ENCODE data around the gene C17orf75.

C17orf75 gene

GRCh38 chr17:32305049-32305448 lies 36.9 kb downstream of the C17orf75 start:
- no peak for DNase-seq (ENCODE audit: low spot score)

DNA sequence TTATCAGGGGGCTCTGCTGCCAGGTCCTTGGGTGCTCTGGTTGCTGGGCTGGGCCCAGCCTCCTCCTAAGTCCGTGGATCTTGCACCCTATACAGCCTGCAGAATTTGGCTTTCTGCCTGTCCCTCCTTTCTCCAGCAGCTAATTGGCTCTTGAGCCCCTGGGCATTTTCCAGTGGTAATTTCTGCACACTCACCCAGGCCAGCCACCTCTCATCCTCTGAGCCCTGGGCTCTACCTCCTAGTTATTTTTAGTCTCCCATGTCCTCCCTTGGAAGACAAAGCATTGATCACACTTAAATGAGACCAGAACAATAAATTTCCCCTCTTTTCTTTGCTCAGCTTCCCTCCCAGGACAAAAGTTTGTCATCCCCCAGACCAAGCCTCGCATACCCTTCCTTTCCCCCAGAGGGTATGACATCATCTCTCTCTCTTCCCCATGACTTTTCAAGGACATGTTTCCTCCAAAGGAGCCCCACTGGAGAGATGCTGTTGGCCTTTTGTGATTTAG lies 38.1 kb downstream of the C17orf75 start:
- no peak for DNase-seq (ENCODE audit: low spot score)

DNA sequence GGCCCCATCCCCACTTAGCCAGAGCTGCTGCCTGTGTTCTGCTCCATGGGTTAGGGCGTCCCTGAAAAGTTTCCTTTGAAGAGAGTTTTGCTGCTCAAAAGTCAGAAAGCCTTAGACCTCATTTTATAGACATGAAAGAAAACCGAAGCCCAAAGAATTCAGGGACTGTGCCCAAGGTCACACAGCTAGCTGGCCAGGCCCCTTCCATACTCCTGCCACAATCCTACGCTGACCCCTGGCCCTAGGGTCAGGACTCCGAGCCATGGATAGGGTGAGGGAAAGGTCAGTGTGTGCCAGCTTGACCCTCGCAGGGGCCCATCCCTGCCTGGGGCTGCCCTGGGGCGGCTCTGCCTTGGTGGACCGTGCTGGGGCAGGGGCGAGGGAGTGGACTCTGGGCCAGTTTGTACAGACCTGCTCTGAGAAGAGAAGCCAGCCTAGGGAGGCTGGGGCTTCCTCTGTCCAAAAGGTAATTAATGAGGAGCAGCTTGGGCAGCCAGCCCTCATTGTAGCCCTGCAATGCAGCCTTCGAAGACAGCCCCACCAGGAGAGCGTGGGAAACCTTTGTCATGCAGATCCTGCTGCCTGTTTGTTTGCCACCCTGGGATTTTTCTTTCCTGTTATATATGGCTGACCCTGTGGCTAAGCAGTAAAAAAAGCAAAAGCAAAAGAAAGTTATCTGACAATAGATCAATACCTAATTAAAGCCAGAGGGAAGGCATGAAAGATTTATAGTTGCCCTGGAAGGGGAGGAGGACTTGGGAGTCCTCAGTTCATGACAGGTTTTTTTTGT lies 38.9 kb downstream of the C17orf75 start:
- DNase-seq (ENCODE audit: low spot score) = no peak

DNA sequence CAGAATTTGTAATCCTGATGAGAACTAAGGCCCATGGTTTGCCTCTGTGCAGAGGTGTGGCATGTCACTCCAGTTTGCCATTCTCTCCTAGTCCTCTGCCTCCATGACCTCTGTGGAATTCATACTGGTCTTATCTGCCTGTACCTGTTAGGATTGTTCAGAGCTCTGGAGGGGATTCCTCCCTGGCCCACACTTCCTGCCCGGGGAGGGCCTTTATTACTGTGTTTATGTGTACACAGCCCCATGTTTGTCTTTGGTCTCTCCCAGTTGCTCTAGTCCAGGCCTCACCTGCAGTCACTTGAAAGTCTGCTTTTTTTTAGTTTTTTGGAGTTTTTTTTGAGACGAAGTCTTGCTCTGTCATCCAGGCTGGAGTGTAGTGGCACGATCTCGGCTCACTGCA lies 39.9 kb downstream of the C17orf75 start:
- no peak for DNase-seq (ENCODE audit: low spot score)

GRCh38 chr17:32299580-32300164 lies 42.3 kb downstream of the C17orf75 start:
- no peak for DNase-seq (ENCODE audit: low spot score)

DNA sequence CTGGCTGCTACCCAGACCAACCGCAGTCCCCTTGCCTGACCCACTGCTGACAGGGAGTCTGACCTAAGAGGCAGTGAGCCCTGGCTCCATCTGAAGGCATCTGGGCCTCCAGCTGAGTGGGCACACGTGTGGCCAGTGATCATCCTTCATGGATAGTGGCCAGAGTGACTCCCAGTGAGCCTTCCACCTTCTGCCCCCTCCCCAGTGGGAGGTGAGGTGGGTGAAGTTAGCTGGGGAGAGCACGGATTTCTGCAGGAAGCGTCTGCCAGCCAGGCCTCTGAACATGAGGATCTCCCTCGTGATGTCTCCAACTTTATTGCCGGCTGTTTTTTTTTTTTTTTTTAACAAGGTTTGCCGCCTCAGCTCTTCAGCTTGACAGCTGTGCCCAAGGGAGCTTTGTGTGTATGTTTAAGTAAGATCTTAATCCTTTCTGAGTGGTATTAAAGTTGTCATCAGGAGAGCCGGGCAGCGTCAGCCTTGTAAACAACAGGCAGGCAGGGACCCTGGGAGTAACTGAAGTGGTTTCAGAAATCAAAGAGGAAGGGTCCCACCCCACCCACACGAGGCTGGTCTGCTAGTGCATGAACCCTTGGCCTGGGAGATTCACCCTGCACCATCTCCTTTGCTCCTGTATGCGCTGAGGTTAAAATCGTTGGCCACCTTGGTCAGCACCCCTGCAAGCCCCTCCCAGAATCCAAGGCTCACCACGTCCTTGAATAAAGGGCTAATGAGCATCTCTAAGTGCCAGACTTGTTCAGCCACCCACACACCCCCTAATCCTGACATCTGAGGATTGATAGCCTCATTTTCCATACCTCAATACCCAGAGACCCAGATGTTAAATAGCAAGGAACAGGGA lies 43.0 kb downstream of the C17orf75 start:
- no peak for DNase-seq (ENCODE audit: low spot score)

DNA sequence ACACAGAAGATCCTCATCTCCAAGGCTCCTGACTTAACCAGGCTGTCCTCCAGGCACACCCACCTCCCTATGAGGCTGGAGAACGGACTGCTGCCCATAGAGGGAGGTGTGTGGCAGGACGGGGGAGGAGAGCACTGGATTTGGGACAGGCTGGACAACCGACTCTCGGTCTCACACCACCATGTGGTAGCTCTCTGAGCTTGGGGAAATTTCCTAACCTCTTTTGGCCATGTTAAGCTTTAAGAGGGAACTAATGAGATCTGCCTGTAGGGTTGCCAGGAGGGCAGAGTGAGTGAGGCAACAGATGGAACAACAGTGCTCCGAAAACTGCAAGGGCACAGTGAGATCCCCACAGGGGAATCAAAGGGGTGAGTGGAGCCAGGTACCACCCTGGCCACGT lies 43.7 kb downstream of the C17orf75 start:
- DNase-seq (ENCODE audit: low spot score) = no peak

- DNase-seq (ENCODE audit: low spot score) = no peak
These were observed 44.1 kb downstream of the C17orf75 start for GRCh38 chr17:32297860-32298259.

- DNase-seq (ENCODE audit: low spot score) = no peak
These were observed 44.5 kb downstream of the C17orf75 start for GRCh38 chr17:32297424-32297823.

DNA sequence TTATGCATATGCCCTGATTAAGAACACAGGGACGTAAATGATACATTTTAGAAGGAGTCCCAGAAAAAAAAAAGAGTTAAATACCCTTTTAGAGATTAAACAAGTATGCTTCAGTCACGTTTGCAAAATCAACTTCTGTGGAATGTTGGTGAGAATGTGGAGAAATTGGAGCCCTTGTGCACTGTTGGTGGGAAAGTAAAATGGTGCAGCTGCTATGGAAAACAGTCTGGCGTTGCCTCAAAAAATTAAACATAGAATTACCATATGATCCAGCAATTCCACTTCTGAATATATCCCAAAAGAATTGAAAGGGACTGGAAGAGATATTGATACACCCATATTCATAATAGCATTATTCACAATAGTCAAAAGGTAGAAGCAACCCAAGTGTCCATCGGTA lies 49.9 kb downstream of the C17orf75 start:
- DNase-seq (ENCODE audit: low spot score) = no peak

DNA sequence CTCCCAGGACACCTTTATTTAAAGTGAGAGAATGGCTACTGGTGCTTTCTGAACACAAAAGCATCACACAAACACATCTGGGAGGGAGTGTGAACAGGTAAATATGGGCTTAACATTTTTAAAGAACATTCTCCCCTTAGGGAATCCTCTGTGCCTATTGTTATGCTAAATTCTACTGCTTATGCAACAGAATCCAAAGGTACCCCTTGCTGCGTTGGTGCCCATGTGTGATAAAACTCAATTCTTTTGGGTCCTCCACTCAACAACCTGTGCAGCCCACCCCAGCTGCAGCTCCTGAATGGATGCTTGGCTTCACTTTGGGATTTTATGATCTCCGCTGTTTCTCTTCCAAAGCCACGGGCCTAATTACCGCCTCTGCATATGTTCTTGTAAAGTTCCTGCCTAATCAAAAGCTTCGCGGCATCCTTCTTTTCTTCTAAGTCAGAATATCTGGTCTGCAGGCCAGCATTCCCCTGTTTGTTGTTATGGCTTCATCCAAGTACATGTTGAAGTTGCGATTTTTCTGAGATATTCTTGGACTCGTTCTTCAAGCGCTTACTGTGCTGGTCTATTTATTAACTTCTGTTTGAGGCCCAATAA lies 52.4 kb downstream of the C17orf75 start:
- DNase-seq (ENCODE audit: low spot score) = no peak

GRCh38 chr17:32288615-32289014 lies 53.4 kb downstream of the C17orf75 start:
- DNase-seq (ENCODE audit: low spot score) = no peak

DNA sequence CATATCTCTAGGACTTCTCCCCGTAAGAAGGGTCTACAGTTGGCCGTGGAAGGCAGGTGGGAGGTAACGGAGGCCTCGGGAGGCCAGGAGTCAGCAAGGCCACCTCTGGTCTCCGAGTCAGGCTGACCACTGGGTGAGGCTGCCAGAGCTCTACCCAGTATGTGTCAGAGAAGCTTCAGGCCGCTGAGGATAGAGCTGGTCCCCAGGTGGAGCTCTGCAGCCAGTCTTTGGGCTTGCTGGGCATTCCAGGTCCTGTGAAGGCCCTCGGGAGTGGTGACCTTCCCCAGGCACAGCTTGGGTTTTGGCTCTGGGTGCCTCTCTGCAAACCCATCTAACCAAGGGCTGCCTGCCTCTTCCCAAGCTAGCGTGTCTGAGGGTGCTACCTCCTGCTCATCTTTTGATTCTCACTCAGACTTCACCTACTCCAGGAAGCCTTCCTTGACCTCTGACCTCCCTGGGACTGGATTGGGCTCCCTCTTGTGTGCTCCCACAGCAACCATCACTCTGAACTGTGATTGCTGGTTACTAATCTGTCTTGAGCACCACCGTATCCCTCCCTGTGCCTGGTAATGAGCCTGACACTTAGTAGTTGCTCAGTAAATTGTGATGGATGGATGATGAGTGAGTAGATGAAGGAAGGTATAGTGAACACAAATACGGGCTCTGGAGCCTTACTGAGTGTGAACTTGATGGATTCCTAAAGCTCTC lies 54.0 kb downstream of the C17orf75 start:
- DNase-seq (ENCODE audit: low spot score) = no peak

GRCh38 chr17:32286518-32286900 lies 55.5 kb downstream of the C17orf75 start:
- no peak for DNase-seq (ENCODE audit: low spot score)

DNA sequence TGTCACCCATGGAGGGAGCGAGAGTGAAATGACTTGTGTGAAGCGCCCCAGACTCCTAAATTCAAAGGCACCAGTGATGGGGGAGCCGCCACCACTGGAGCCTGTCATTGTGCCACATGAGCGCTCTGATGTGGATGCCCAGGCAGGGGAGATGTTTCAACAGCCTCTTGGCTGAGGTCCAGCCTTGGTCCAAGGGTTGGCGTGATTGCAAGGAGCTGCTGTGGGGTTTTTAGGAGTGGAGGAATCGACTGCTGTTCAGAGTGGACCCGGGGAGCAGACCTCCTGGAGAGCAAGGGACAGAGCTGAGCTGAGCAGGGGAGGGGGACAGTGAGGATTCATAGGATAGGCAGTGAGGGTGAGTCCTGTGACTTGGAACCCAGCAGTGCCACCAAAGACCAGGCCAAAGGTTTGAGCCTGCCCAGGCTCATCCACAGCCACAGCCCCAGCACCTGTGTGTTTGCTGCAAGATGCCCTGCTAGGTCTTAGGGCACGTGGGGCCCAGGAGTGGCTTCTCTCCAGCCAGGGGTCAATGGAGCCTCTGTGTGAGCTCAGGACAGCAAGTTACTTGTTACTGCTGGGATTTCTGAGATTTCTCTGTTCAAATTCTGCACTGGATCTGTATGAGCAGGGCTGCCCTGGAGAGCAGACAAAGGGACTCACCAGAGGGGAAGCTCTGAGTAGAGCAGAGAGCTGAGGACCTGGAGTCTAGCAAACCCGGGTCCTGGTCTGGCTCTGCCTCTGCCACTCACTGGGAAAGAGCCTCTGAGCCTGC lies 56.0 kb downstream of the C17orf75 start:
- DNase-seq (ENCODE audit: low spot score) = no peak

DNA sequence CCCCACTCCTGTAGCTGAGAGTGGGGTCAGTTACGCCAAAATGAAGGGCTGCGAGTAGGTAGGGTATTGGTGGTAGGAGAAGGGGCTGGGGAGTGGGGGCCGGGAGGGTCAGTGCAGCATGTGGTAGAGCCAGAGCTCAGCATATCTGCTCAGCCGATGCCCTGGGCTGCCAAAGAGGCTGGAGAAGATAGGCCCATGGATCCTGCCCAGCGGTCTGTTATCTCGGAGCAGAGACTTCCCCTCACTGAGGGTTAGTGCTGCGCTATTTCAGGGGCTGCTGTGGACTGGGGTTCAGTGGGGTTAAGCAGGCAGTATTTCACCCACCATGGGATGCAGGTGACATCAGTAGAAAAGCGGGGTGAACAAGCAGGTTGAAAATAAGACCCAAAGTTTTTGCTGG lies 56.7 kb downstream of the C17orf75 start:
- no peak for DNase-seq (ENCODE audit: low spot score)

- no peak for DNase-seq (ENCODE audit: low spot score)
These were observed 58.2 kb downstream of the C17orf75 start for GRCh38 chr17:32283745-32284201.

DNA sequence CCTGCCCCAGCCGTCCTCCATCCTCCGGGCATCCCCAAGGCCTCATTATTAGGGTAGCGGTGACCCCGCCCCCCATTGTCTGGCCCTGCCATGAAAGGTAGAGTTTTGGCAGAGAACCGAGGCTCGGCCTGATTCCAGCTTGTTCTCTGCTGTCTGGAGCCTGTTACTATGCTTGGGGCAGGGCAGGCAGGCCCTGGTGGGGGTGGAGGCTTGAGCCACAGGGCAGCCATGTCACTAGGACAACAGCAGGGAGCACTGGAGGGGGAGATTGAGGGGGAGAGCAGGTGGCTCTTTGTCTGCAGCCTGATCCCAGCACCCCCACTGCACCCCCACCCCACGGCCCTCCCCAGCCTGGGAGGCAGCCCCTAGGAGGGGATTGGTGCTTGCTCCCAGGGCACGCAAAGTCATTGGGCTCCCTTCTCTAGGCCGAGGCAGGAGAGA lies 60.9 kb downstream of the C17orf75 start:
- DNase-seq (ENCODE audit: low spot score) = no peak

GRCh38 chr17:32279891-32280716 lies 61.9 kb downstream of the C17orf75 start:
- DNase-seq (ENCODE audit: low spot score) = no peak

DNA sequence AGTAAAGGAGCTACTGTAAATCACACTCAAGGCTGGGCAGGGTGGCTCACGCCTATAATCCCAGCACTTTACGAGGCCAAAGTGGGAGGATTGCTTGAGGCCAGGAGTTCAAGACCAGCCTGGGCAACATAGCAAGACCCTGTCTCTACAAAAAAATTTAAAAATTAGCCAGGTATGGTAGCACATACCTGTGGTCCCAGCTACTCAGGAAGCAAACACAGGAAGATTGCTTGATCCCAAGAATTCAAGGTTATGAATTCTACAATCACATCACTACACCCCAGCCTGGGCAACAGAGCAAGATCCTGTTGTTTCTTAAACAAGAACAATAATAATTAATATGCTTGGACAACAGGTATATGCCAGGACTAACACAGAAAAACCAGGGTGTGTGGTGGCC lies 63.2 kb downstream of the C17orf75 start:
- no peak for DNase-seq (ENCODE audit: low spot score)
